Activated CD4-positive, alpha-beta memory T cell treated with anti-CD3 and anti-CD28 coated beads for 36 hours (primary cell): ENCODE data around the gene PDE2A. TPM values are rescaled to one million over a fixed set of nuclear protein-coding genes. Genes with fewer than 3 reads are reported as not detected.

ENCODE experiments used
- CTCF ChIA-PET: fragments of 350-600 bp; sonication (Branson Sonifier 250); formaldehyde crosslinking; loops from one replicate; lab custom pipeline; 2021; ENCODE audit warnings: antibody characterized with exemption, inconsistent platforms; lab: Charles Lee
- POLR2A ChIA-PET: fragments of 350-600 bp; sonication (Branson Sonifier 250); formaldehyde crosslinking; loops from one replicate; lab custom pipeline; 2021; ENCODE audit warnings: antibody characterized with exemption; lab: Charles Lee
- DNase-seq: peaks from one replicate; pipeline ENCODE4 v3.0.0-alpha.2; 2020
- H3K27ac Mint-ChIP-seq: one replicate; pipeline ENCODE4 v1.8.0; 2021; ENCODE audit warnings: mixed read lengths
- H3K27me3 Mint-ChIP-seq: one replicate; pipeline ENCODE4 v1.8.0; 2021; ENCODE audit warnings: mixed read lengths
- H3K36me3 Mint-ChIP-seq: one replicate; pipeline ENCODE4 v1.8.0; 2021; ENCODE audit warnings: mixed read lengths
- H3K4me1 Mint-ChIP-seq: one replicate; pipeline ENCODE4 v1.8.0; 2021; ENCODE audit warnings: low read depth, mixed read lengths
- H3K4me3 Mint-ChIP-seq: one replicate; pipeline ENCODE4 v1.8.0; 2021; ENCODE audit warnings: mild to moderate bottlenecking, mixed read lengths
- H3K9me3 Mint-ChIP-seq: one replicate; pipeline ENCODE4 v1.8.0; 2021; ENCODE audit warnings: mixed read lengths
- intact Hi-C: fragments of 100-400 bp; cut with micrococcal nuclease; formaldehyde crosslinking; loops from one replicate; pipeline ENCODE4 v1.15.1; 2023
- total RNA-seq, 2 experiments: library from RNA; stranded (reverse); gene quantifications; one replicate each; pipeline ENCODE4 v1.2.3, GENCODE V29; 2021

The PDE2A gene
- total RNA-seq, 2 experiments from 2014 or later, result 0.29 to 0.97 TPM

DNA sequence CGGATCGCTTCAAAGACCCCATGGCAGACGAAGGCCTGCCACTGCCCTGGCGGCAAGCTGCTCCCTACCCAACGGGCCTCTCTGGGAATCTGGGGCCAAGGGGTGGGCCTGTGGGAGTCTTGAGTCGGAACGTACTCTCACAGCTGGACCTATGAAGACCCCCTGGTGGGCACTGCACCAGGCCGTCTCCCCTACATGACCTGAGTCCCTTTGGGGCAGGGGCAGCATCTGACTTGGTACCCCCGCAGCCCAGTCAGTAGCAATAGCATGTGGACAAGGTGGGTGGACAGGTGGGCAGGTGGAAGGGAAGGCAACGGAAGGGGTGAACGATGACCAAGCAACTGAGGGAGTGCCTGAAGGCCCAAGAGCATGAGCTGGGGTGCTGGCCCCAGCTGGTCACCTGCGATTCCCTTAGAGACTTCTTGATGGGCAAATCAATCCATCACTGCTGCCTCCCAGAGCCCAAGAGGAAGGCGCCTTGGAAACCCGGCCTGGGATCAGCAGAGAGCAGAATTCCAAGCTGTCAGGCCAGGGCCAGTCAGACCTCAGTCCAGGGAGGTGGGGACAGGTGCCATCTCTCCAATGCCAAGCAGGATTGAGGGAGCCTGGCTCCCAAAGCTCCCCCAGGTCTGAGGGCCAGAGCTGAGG lies 42.7 kb upstream of the PDE2A start:
- CTCF ChIA-PET, result interaction anchor here (0.6 to 3.0 kb wide), 7 partner anchors 8 to 691 kb away, joined by 3 to 10 read pairs (median 4); partner anchors contain the start of gene STARD10
- POLR2A ChIA-PET, result no interaction called here
- H3K4me3 Mint-ChIP-seq, result no peak overlapping the region

DNA sequence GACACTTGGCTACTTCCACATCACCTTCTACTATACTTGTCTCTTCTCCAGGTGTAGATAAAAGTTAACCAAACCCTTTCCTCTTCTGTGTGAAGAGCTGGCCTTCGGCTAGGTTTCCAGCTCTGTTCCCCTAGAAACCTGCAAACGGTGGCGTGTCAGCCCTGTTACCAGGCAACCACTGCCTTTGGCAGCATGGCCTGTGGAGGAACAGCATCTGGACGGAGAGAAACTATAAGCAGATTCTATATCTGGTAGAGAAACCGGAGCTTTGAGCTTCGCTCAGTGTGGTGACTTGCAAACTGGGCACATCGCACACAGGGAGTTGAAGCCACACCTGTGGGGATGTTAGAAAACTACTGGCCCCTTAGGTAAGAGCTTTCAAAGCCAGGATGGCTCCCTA lies 42.1 kb upstream of the PDE2A start:
- no peak for DNase-seq
- Mint-ChIP-seq H3K4me3 (no peak overlapping the region), H3K36me3 (peaks cover 2% of the 10 kb centered on the region), H3K4me1 (peaks cover 44% of the 10 kb centered on the region), H3K27ac (no peak overlapping the region), H3K27me3 (no peaks in the 10 kb centered on the region), H3K9me3 (no peaks in the 10 kb centered on the region)
- POLR2A ChIA-PET, result interaction anchor here (0.7 to 1.6 kb wide), 2 partner anchors 32 to 65 kb away, joined by 3 to 5 read pairs; no protein-coding TSS in a partner anchor
- CTCF ChIA-PET, result interaction anchor here (1.1 to 3.0 kb wide), 4 partner anchors 9 to 131 kb away, joined by 4 to 10 read pairs (median 6); no protein-coding TSS in a partner anchor
- intact Hi-C loops, result no loop called here

More for the DNA sequence above, 42.7 kb upstream of the PDE2A start:
- H3K4me1 Mint-ChIP-seq, result peaks cover 44% of the 10 kb centered on the region
- no peaks in the 10 kb centered on the region for H3K27me3 Mint-ChIP-seq
- H3K36me3 Mint-ChIP-seq, result peaks cover 2% of the 10 kb centered on the region
- no peak for DNase-seq
- H3K27ac Mint-ChIP-seq, result no peak overlapping the region
- intact Hi-C loops, result no loop called here
- no peaks in the 10 kb centered on the region for H3K9me3 Mint-ChIP-seq

- peaks cover 14% of the 10 kb centered on the region for H3K4me1 Mint-ChIP-seq
- H3K36me3 Mint-ChIP-seq, result peaks cover 10% of the 10 kb centered on the region
- H3K27ac Mint-ChIP-seq, result no peak overlapping the region
- no peaks in the 10 kb centered on the region for H3K9me3 Mint-ChIP-seq
- ChIA-PET POLR2A (no interaction called here), CTCF (no interaction called here)
- intact Hi-C loops, result no loop called here
- H3K27me3 Mint-ChIP-seq, result no peaks in the 10 kb centered on the region
- DNase-seq, result no peak
- no peak overlapping the region for H3K4me3 Mint-ChIP-seq
These were observed 38.6 kb upstream of the PDE2A start for GRCh38 chr11:72712841-72713240.

- H3K9me3 Mint-ChIP-seq, result no peaks in the 10 kb centered on the region
- no peaks in the 10 kb centered on the region for H3K27me3 Mint-ChIP-seq
- ChIA-PET CTCF (no interaction called here), POLR2A (interaction anchor here (0.6 kb wide), 1 partner anchor 59 kb away, joined by 3 read pairs; no protein-coding TSS in a partner anchor)
- no peak overlapping the region for H3K27ac Mint-ChIP-seq
- peaks cover 9% of the 10 kb centered on the region for H3K4me1 Mint-ChIP-seq
- no peak for DNase-seq
- intact Hi-C loops, result no loop called here
- H3K4me3 Mint-ChIP-seq, result no peak overlapping the region
- H3K36me3 Mint-ChIP-seq, result peaks cover 13% of the 10 kb centered on the region
These were observed 38.0 kb upstream of the PDE2A start for GRCh38 chr11:72712168-72712751.

- no peak for DNase-seq
- intact Hi-C loops, result no loop called here
- H3K36me3 Mint-ChIP-seq, result peaks cover 22% of the 10 kb centered on the region
- no peak overlapping the region for H3K4me3 Mint-ChIP-seq
- no peaks in the 10 kb centered on the region for H3K9me3 Mint-ChIP-seq
- POLR2A ChIA-PET, result no interaction called here
- H3K4me1 Mint-ChIP-seq, result peaks cover 7% of the 10 kb centered on the region
- H3K27me3 Mint-ChIP-seq, result no peaks in the 10 kb centered on the region
- CTCF ChIA-PET, result no interaction called here
- no peak overlapping the region for H3K27ac Mint-ChIP-seq
These were observed 36.9 kb upstream of the PDE2A start for GRCh38 chr11:72711141-72711540.

- Mint-ChIP-seq H3K36me3 (peaks cover 24% of the 10 kb centered on the region), H3K4me1 (peaks cover 5% of the 10 kb centered on the region), H3K4me3 (no peak overlapping the region), H3K27me3 (no peaks in the 10 kb centered on the region), H3K27ac (no peak overlapping the region), H3K9me3 (no peaks in the 10 kb centered on the region)
- intact Hi-C loops, result no loop called here
- POLR2A ChIA-PET, result no interaction called here
- no peak for DNase-seq
- CTCF ChIA-PET, result interaction anchor here (2.2 kb wide), 1 partner anchor 26 kb away, joined by 5 read pairs; no protein-coding TSS in a partner anchor
These were observed 36.1 kb upstream of the PDE2A start for GRCh38 chr11:72710278-72710677.

- ChIA-PET CTCF (interaction anchor here (2.2 kb wide), 1 partner anchor 26 kb away, joined by 5 read pairs; no protein-coding TSS in a partner anchor), POLR2A (no interaction called here)
- no peak overlapping the region for H3K27ac Mint-ChIP-seq
- intact Hi-C loops, result no loop called here
- no peak overlapping the region for H3K4me3 Mint-ChIP-seq
- no peak for DNase-seq
- no peaks in the 10 kb centered on the region for H3K9me3 Mint-ChIP-seq
- peaks cover 1% of the 10 kb centered on the region for H3K4me1 Mint-ChIP-seq
- no peaks in the 10 kb centered on the region for H3K27me3 Mint-ChIP-seq
- peaks cover 24% of the 10 kb centered on the region for H3K36me3 Mint-ChIP-seq
These were observed 35.4 kb upstream of the PDE2A start for GRCh38 chr11:72709478-72710238.

- Mint-ChIP-seq H3K36me3 (peaks cover 24% of the 10 kb centered on the region), H3K4me3 (no peak overlapping the region), H3K4me1 (no peaks in the 10 kb centered on the region), H3K27ac (no peak overlapping the region), H3K27me3 (no peaks in the 10 kb centered on the region), H3K9me3 (no peaks in the 10 kb centered on the region)
- intact Hi-C loops, result no loop called here
- DNase-seq, result no peak
- POLR2A ChIA-PET, result no interaction called here
- CTCF ChIA-PET, result no interaction called here
These were observed 32.8 kb upstream of the PDE2A start for GRCh38 chr11:72707032-72707431.

DNA sequence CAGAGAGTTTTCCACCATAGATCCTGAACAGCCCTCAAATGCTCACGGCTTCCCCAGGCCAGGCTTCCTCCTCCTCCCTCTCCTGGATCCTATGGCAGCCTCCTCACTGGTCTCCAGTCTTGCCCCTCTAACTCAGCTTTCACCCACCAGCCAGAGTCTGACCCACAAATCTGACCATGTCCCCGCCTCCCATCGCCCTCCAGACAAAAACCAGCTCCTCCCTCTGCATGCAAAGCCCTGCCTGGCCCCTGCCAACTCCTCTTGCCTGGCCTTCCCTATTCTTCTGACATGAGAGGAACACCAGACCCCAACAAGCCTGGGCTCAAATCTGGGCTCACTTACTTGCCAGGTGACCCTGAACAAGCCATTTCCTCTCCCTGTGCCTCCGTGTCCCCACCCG lies 32.4 kb upstream of the PDE2A start:
- Mint-ChIP-seq H3K4me1 (no peaks in the 10 kb centered on the region), H3K36me3 (peaks cover 27% of the 10 kb centered on the region), H3K27ac (no peak overlapping the region), H3K4me3 (no peak overlapping the region), H3K9me3 (no peaks in the 10 kb centered on the region), H3K27me3 (no peaks in the 10 kb centered on the region)
- intact Hi-C loops, result no loop called here
- POLR2A ChIA-PET, result no interaction called here
- CTCF ChIA-PET, result no interaction called here
- no peak for DNase-seq

GRCh38 chr11:72705442-72706365 lies 31.5 kb upstream of the PDE2A start:
- POLR2A ChIA-PET, result no interaction called here
- no peak for DNase-seq
- no peaks in the 10 kb centered on the region for H3K27me3 Mint-ChIP-seq
- no peak overlapping the region for H3K27ac Mint-ChIP-seq
- no peaks in the 10 kb centered on the region for H3K4me1 Mint-ChIP-seq
- no peak overlapping the region for H3K4me3 Mint-ChIP-seq
- intact Hi-C loops, result no loop called here
- H3K9me3 Mint-ChIP-seq, result no peaks in the 10 kb centered on the region
- peaks cover 29% of the 10 kb centered on the region for H3K36me3 Mint-ChIP-seq
- CTCF ChIA-PET, result interaction anchor here (0.7 kb wide), 1 partner anchor 144 kb away, joined by 4 read pairs; no protein-coding TSS in a partner anchor

- Mint-ChIP-seq H3K36me3 (peaks cover 34% of the 10 kb centered on the region), H3K4me3 (no peak overlapping the region), H3K9me3 (no peaks in the 10 kb centered on the region), H3K27me3 (no peaks in the 10 kb centered on the region), H3K4me1 (no peaks in the 10 kb centered on the region), H3K27ac (no peak overlapping the region)
- ChIA-PET POLR2A (no interaction called here), CTCF (interaction anchor here (0.7 kb wide), 1 partner anchor 144 kb away, joined by 4 read pairs; no protein-coding TSS in a partner anchor)
- DNase-seq, result no peak
- intact Hi-C loops, result no loop called here
These were observed 30.6 kb upstream of the PDE2A start for GRCh38 chr11:72704783-72705265.
